ENCODE results near the gene ACTRT3.

ACTRT3 gene

GRCh38 chr3:169777822-169778221 is 8.5 kb upstream of the ACTRT3 start:
- DNase-seq (ENCODE audit: insufficient read length, low spot score) (no peak), FAIRE-seq (no peak)
- TF ChIP-seq SPI1 (IDR thresholded peaks at IDR 0.05; ENCODE audit: low read depth, low read length): no peak
- no peak for TF ChIP-seq TAF1 (IDR thresholded peaks at IDR 0.05; ENCODE audit: low read depth, low read length)
- TF ChIP-seq POU2F2 (IDR thresholded peaks at IDR 0.05; ENCODE audit: low read depth, low read length): no peak
- no peak for TF ChIP-seq POLR2AphosphoS5 (IDR thresholded peaks at IDR 0.05; ENCODE audit: low read depth, low read length)
- TF ChIP-seq PAX5 (IDR thresholded peaks at IDR 0.05; ENCODE audit: insufficient read depth, low read length, severe bottlenecking): no peak
- no peak for TF ChIP-seq POLR2A (IDR thresholded peaks at IDR 0.05; ENCODE audit: low read depth, low read length)

DNA sequence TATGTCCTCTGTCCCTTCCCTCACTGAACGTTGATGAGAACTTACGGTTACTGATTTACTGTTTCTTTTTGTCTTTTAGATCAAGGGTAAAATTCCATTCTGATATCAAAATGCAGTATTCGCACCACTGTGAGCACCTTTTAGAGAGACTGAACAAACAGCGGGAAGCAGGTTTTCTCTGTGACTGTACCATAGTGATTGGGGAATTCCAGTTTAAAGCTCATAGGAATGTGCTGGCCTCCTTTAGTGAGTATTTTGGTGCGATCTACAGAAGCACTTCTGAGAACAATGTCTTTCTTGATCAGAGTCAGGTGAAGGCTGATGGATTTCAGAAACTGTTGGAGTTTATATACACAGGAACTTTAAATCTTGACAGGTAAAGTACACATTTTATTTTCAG is 4.8 kb upstream of the ACTRT3 start:
- TF ChIP-seq POLR2AphosphoS5 (IDR thresholded peaks at IDR 0.05; ENCODE audit: low read depth, low read length) (no peak), SPI1 (IDR thresholded peaks at IDR 0.05; ENCODE audit: low read depth, low read length) (no peak), TAF1 (IDR thresholded peaks at IDR 0.05; ENCODE audit: low read depth, low read length) (no peak), POU2F2 (IDR thresholded peaks at IDR 0.05; ENCODE audit: low read depth, low read length) (no peak), PAX5 (IDR thresholded peaks at IDR 0.05; ENCODE audit: insufficient read depth, low read length, severe bottlenecking) (no peak), POLR2A (IDR thresholded peaks at IDR 0.05; ENCODE audit: low read depth, low read length) (no peak)
- FAIRE-seq (no peak), DNase-seq (ENCODE audit: insufficient read length, low spot score) (no peak)

DNA sequence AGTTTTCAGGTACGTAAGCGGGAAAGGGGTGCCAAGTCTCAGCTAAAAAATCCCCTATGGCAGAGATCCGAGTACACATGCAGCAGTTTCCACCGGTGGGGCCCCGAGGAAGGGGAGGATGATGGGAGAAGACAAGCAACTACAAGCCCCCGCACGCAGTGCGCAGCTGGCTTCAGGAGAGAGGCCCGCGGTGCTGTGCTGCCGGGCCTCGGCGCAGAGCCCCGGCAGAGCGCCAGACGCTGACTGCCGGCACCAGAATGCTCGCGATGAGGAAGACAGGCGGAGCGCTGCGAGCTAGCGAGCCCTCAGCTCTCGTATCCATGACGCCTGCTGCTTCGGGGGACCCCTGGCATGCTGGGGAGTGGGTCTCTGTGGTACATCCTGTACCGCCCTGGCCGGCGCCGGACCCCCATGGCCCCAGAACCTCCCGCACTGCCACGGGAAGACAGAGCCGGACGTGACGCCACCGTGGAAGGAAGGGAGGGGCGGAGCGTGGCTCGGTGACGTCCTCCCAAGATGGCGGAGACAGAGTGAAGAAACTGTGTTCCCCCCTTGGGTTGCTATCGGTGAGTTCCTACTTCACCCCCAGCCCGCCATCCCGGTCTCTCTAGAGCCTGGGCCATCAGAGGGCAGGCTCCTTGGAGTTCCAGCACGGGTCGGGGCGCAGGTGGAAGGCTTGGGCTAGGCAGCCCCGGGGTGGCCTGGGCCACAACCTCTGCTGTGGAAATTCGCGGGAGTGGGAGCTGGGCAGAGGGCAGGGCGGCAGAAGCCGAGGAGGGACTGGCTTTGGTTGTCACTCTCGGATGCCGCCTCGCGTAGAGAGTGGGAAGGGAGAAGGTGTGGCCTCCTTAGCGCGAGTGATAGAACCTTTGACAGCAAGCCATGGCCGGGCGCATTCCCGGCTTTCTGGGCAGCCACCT is 3.8 kb upstream of the ACTRT3 start, which contains the start of gene MYNN:
MYNN (plus strand) TSS at position 500 of the 920 bp plus-strand sequence. CDS start 900 bp downstream, outside the sequence.
- TF ChIP-seq POU2F2 (IDR thresholded peaks at IDR 0.05; ENCODE audit: low read depth, low read length): no peak; the same call in 1 of the 2 replicates
- TF ChIP-seq TAF1 (IDR thresholded peaks at IDR 0.05; ENCODE audit: low read depth, low read length): peak; percentile 43
- peak; percentile 43; the same call in 1 of the 2 replicates for TF ChIP-seq SPI1 (IDR thresholded peaks at IDR 0.05; ENCODE audit: low read depth, low read length)
- TF ChIP-seq POLR2A (IDR thresholded peaks at IDR 0.05; ENCODE audit: low read depth, low read length): peak; percentile 96
- TF ChIP-seq PAX5 (IDR thresholded peaks at IDR 0.05; ENCODE audit: insufficient read depth, low read length, severe bottlenecking): no peak
- TF ChIP-seq POLR2AphosphoS5 (IDR thresholded peaks at IDR 0.05; ENCODE audit: low read depth, low read length): peak; percentile 96
- FAIRE-seq (peak; percentile 100), DNase-seq (ENCODE audit: insufficient read length, low spot score) (peak; percentile 52)

DNA sequence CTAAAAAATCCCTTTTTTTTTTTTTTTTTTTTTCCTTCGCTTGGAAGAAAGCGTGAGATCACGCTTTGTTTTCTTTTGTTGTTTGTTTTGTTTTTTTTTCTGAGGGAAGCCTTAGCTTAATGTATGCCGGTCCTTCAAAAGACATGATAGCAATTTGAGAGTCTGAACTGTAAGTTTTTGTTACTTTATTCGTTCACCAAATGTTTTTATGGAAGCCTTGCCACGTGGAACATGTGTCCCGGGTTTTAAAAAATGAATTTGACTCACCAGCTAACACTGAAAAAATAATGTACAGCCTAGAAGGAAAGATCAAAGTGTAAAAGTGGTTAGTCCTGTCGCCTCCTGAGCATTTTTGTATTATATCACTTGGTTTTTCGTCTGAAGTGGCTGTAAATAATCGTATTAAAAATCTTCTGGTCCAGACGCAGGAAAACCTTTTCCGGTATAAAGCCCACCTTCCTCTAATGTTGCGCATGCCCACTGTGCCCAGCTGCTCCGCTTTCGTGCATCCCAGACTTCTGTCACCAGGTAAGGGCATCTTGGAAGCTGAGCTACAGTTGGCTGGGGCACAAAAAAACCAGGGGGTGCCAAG is 3.0 kb upstream of the ACTRT3 start:
- DNase-seq (ENCODE audit: insufficient read length, low spot score) (no peak), FAIRE-seq (peak; percentile 9)
- TF ChIP-seq POU2F2 (IDR thresholded peaks at IDR 0.05; ENCODE audit: low read depth, low read length) (no peak), POLR2AphosphoS5 (IDR thresholded peaks at IDR 0.05; ENCODE audit: low read depth, low read length) (no peak), SPI1 (IDR thresholded peaks at IDR 0.05; ENCODE audit: low read depth, low read length) (no peak), PAX5 (IDR thresholded peaks at IDR 0.05; ENCODE audit: insufficient read depth, low read length, severe bottlenecking) (no peak), TAF1 (IDR thresholded peaks at IDR 0.05; ENCODE audit: low read depth, low read length) (no peak), POLR2A (IDR thresholded peaks at IDR 0.05; ENCODE audit: low read depth, low read length) (no peak)

DNA sequence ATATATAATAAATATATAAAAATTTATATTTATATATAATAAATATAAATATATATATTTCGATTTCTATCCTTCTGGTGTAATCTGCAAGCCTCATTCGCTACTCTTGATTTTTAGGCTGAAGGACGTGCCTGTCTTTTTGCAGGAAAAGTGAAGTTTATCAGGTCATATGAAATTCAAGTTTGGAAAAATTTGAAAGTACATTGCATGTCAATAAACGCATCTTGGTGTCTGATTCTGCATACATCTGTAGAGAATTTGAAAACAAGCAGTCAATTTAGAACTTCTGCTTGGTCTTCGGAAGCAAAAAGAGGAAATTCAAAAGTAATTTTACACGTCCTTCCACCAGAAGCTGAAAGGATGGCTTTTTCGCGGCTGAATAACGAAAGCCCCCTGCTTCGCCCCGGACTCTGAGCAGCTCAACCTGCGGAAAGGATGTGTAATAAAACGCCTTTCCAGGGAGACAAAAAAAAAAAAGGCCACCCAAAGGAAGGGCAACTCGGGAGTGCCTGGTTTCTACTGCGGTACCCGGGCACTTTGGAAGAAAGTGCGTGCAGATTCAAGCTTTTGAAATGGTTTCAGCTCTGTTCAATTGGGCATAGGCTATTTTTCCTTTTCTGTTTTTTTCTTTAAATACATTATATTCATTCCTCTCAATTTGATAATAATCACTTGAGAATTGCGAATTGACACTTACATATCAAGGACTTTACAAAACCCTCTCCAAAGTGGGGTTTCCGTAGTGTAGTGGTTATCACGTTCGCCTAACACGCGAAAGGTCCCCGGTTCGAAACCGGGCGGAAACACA is 2.3 kb upstream of the ACTRT3 start:
- DNase-seq (ENCODE audit: insufficient read length, low spot score): no peak

DNA sequence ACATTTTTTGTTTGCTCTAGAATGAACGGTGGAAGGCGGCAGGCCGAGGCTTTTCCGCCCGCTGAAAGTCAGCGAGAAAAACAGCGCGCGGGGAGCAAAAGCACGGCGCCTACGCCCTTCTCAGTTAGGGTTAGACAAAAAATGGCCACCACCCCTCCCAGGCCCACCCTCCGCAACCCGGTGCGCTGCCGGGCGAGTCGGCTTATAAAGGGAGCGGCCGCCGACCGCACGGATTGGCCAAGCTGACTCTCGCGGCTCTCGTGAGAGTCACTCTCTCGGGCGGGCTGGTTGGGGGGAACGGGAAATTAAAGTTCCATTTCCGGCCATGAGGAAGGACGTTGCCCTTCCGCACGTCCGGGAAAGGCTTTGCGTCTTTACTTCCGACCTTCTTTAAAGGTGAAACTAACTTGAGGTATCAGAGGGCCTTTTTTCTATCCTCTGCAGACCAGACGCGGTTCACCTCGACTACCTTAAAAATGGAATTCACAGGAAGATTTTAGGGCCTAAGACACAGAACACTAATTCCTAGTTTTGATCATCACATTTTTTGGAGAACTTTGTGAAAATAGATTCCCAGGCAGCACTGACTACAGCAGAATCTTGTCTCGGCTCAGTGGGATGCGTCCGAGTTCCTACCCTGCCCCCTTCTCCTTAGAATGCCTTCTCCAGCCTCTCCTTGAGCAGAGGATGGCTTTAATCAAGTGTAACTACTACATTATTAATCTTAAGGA is 4.3 kb downstream of the ACTRT3 start, which contains the start of gene TERC:
TERC (minus strand) TSS at position 179 of the 731 bp plus-strand sequence.
- no peak for TF ChIP-seq PAX5 (IDR thresholded peaks at IDR 0.05; ENCODE audit: insufficient read depth, low read length, severe bottlenecking)
- peak; percentile 88 for TF ChIP-seq POLR2AphosphoS5 (IDR thresholded peaks at IDR 0.05; ENCODE audit: low read depth, low read length)
- peak; percentile 87 for TF ChIP-seq POLR2A (IDR thresholded peaks at IDR 0.05; ENCODE audit: low read depth, low read length)
- peak; percentile 73 for TF ChIP-seq POU2F2 (IDR thresholded peaks at IDR 0.05; ENCODE audit: low read depth, low read length)
- peak; percentile 54; the same call in 1 of the 2 replicates for TF ChIP-seq TAF1 (IDR thresholded peaks at IDR 0.05; ENCODE audit: low read depth, low read length)
- 0 out of 2 replicates have a peak, but pooled peaks have one; percentile 15 for TF ChIP-seq SPI1 (IDR thresholded peaks at IDR 0.05; ENCODE audit: low read depth, low read length)
- peak; percentile 80 for FAIRE-seq
- DNase-seq (ENCODE audit: insufficient read length, low spot score): peak; percentile 56

More for the DNA sequence above, 2.3 kb upstream of the ACTRT3 start:
- peak; percentile 11 for TF ChIP-seq PAX5 (IDR thresholded peaks at IDR 0.05; ENCODE audit: insufficient read depth, low read length, severe bottlenecking)
- TF ChIP-seq POU2F2 (IDR thresholded peaks at IDR 0.05; ENCODE audit: low read depth, low read length): 0 out of 2 replicates have a peak, but pooled peaks have one; percentile 16
- no peak for TF ChIP-seq TAF1 (IDR thresholded peaks at IDR 0.05; ENCODE audit: low read depth, low read length)
- TF ChIP-seq SPI1 (IDR thresholded peaks at IDR 0.05; ENCODE audit: low read depth, low read length): no peak
- TF ChIP-seq POLR2AphosphoS5 (IDR thresholded peaks at IDR 0.05; ENCODE audit: low read depth, low read length): no peak
- TF ChIP-seq POLR2A (IDR thresholded peaks at IDR 0.05; ENCODE audit: low read depth, low read length): no peak
- FAIRE-seq: peak; percentile 77

DNA sequence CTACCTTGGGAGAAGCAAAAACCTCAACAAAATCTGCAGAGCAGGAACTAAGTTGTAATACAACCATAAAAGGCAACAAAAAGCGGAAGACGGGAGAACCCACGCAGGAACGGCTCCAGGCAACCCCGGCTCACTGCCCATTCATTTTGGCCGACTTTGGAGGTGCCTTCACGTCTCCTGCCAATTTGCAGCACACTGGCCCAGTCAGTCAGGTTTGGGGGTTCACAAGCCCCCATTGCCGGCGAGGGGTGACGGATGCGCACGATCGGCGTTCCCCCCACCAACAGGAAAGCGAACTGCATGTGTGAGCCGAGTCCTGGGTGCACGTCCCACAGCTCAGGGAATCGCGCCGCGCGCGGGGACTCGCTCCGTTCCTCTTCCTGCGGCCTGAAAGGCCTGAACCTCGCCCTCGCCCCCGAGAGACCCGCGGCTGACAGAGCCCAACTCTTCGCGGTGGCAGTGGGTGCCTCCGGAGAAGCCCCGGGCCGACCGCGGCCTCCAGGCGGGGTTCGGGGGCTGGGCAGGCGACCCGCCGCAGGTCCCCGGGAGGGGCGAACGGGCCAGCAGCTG is 5.0 kb downstream of the ACTRT3 start:
- DNase-seq (ENCODE audit: insufficient read length, low spot score) (no peak), FAIRE-seq (peak; percentile 90)
- peak; percentile 52; the same call in 1 of the 2 replicates for TF ChIP-seq POLR2A (IDR thresholded peaks at IDR 0.05; ENCODE audit: low read depth, low read length)
- TF ChIP-seq POU2F2 (IDR thresholded peaks at IDR 0.05; ENCODE audit: low read depth, low read length): peak; percentile 36; the same call in 1 of the 2 replicates
- peak; percentile 66 for TF ChIP-seq TAF1 (IDR thresholded peaks at IDR 0.05; ENCODE audit: low read depth, low read length)
- TF ChIP-seq PAX5 (IDR thresholded peaks at IDR 0.05; ENCODE audit: insufficient read depth, low read length, severe bottlenecking): no peak
- TF ChIP-seq SPI1 (IDR thresholded peaks at IDR 0.05; ENCODE audit: low read depth, low read length): peak; percentile 81
- TF ChIP-seq POLR2AphosphoS5 (IDR thresholded peaks at IDR 0.05; ENCODE audit: low read depth, low read length): peak; percentile 78; the same call in 1 of the 2 replicates
